Islet precursor cell (in vitro differentiated cells): ENCODE results near the gene TMEM63B.
A peak's percentile ranks its signal among the peaks of the same experiment; 100 is the strongest.
"Not testable (repeated sequence)": the region's sequence is repeated elsewhere in the genome, so short reads cannot be mapped to it uniquely, and the experiment has no call there.

ENCODE experiments used
- DNase-seq: peaks from one replicate; pipeline ENCODE4 v3.0.0-alpha.2; 2018

Gene TMEM63B

DNA sequence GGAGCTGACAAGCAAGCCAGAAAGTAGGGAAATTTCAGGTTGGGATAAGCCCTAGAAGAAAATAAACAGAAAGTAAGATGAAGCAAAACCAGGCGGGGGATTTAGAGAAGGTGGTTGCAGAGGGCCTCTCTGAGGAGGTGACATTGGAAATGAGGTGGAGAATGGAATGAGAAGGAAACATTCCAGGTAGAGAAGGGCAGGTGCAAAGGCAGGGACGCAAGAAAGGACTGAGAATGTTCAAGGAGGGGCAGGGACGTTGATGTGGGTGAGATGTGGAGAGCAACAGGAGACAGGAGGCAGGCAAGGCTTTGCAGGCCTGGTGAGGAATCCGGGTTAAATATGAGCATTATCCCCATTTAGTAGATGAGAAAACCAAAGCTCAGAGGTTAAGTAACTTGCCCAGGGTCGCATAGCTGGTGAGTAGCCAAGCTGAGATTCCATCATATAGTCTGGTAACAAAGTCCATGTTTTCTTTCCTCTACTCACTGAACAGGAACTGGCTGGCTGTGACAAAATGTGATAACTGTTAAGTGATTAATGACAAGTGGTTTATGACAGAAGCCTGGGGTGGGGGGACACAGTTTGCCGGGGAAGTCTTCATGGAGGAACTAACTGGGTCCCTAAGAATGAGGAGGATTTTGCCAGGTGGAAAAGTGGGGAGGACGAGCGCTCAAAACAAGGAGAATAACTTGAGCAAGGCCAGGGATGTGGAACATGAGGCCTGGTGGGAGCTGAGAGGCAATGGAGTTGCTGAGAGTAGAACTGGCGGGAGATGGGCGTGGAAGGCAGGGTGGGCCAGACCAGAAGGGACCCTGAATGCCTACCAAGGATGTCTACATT, 32.7 kb upstream of the TMEM63B start:
- DNase-seq: no peak

- DNase-seq: not testable (repeated sequence)
These were observed 32.1 kb upstream of the TMEM63B start for GRCh38 chr6:44095243-44095623.

DNA sequence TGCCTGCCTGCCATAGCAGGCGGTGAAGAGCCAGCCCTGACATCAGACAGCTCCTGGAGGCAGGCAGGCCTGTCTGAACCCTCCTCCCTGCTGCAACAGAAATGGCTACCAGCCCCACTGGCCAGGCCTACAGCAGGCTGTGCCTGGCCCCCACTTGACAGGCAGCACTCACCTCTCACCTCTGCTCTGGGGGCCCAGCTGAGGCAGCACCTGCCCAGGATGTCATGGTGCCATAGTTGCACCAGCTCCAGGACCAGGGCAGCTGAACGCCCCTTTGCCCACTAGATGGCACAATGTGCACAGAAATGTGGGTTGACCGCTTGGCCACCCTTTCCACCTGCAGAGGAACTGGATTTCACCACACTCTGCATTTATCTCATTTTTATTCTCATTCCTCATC, 30.7 kb upstream of the TMEM63B start:
- DNase-seq: peak; percentile 76

- no peak for DNase-seq
These were observed 29.5 kb upstream of the TMEM63B start for GRCh38 chr6:44097782-44098317.

- no peak for DNase-seq
These were observed 28.2 kb upstream of the TMEM63B start for GRCh38 chr6:44099192-44099591.

GRCh38 chr6:44100088-44100550, 27.2 kb upstream of the TMEM63B start:
- DNase-seq: peak; percentile 80

DNA sequence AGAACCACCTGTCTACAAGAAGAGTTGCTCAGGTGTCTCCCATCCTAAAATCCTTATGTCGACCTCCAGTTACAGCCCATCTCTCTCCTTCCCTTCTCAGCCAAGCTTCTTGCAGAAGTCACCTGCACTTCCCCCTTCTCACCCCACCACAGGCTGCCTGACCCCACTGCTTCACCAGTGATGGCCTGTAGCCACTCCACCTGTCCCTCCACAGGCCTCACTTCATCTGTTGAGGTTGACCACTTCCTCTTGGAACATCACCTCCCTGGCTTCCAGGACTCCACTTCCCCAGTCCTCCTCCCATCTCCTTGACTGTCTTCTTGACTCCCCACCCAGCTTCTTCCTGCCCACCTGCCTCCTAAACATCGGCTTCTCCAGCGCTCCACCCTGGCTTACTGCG, 25.5 kb upstream of the TMEM63B start:
- DNase-seq: no peak

DNA sequence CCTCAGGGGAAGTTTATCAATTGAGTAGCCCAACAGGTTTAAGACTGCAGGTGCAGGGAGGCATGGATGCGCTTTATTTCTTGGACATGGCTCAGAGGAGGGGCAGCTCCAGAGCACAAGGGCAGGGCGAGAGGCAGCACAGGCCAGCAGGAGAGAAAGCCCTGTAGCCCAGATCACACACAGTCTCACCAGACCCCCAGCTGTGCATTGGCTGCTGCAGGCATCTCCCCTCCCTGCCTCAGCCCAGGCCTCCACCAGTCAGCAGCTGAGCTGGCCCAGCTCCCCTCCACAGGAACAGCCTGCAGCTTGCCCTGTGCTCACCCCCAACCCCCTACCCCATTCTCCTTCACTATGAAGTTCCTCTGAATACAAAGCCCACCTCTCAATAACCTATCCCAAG, 24.8 kb upstream of the TMEM63B start:
- no peak for DNase-seq

- no peak for DNase-seq
These were observed 22.8 kb upstream of the TMEM63B start for GRCh38 chr6:44104481-44105021.

GRCh38 chr6:44105146-44105545, 22.2 kb upstream of the TMEM63B start:
- no peak for DNase-seq

GRCh38 chr6:44105993-44106740, 21.2 kb upstream of the TMEM63B start:
- DNase-seq: no peak

DNA sequence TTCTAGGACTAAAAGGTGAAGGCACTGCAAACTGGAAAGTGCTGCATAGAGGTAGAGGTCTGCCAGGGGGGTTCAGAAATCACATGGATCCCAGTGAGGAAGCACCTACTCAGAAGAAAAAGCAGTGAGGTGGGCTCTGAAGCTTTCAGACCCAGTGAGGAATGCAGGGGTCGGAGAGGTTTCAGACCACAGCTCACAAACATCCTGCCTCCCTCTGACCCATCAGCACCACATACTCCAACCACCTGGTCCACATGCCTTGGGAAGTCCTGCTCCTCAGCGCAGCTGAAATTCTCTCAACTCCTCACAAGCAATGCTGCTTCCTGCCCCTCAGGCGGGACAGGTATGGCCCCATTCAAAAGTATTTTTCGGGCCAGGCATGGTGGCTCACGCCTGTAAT, 20.3 kb upstream of the TMEM63B start:
- DNase-seq: no peak

DNA sequence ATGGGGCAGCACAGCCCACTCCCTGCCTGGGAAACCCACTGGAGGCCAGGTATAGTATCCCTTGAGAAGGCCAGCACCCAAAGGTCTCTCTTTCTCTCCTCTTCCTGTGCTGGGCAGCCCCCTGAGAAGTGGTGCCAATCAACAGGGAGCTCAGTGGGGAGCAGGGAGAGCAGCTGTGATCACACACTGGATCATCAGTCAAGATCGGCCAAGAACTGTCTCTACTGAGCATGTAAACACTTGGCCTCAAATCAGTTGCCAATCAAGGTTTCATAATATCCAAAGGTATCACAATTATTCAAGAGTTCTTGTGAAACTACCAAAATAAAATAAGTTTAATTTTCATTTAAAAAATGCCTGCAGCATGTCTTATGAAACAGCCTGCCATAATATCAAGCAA, 18.9 kb upstream of the TMEM63B start:
- DNase-seq: no peak

- no peak for DNase-seq
These were observed 18.1 kb upstream of the TMEM63B start for GRCh38 chr6:44109212-44109611.

- no peak for DNase-seq
These were observed 17.2 kb upstream of the TMEM63B start for GRCh38 chr6:44110005-44110676.

DNA sequence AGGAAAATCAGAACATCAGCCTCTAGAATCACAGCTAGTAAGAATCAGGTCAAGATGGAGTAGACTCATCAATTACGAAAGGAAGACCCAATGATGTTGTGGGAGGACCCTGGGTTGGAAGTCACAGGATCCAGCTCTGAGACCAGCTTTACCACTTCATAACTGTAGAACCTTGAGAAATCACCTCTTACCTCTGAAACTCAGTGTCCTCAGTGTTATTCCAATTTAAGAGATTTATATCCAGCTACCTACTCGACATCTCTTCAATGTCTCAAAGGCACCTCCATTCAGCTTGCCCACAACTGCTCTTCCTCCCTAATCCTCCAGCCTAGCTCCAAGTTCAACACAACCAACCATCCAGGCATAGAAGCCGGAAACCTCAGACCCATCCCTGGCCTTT, 16.4 kb upstream of the TMEM63B start:
- no peak for DNase-seq

DNA sequence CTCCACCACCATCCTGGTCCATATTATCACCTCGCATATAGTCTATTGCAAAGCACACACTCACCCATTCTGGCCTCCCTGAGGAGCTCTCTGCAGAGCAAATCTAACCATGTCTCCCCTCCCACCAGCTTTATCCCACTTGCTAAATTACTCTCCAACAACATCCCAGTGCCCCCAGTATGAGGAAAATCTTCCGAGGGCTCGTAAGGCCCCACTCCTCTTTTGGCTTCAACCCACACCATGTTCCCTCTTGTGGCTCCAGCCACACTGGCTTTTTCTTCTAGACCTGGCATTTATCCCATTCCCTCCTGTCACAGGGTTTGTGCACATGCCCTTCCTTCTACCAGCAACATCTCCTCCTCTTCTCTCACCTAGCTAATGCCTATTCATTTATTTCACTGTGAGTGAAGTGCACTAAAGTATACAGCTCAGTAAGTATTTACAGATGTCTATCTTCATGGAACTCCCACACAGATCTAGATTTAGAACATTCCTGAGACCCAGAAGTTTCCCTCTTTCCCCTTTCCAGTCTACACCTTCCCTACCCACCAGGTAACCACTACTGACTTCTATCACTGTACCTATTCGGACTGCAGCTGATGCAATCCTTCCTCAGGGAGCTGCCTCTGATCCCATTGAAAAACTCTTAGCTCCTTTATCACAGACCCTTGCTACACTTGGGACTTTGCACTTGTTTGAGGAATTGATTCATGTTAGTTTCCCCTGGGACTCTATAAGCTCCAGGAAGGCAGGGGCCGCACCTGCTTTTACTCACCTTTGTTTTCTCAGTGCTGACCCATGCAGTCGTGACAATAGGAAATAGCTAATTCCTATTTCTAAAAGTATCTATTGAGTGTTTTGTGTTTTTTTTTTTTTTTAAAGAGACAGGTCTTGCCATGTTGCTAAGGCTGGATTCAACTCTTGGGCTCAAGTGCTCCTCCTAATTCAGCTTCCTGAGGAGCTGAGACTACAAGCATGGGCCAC, 15.6 kb upstream of the TMEM63B start:
- no peak for DNase-seq

- no peak for DNase-seq
These were observed 13.9 kb upstream of the TMEM63B start for GRCh38 chr6:44113414-44113813.

- DNase-seq: peak; percentile 66
These were observed 11.5 kb upstream of the TMEM63B start for GRCh38 chr6:44115866-44116265.

GRCh38 chr6:44116641-44117382, 10.5 kb upstream of the TMEM63B start:
- DNase-seq: no peak
